ENCODE data around the gene NOA1.
"Not testable (repeated sequence)": the region's sequence is repeated elsewhere in the genome, so short reads cannot be mapped to it uniquely, and the experiment has no call there.

Gene NOA1

GRCh38 chr4:56953680-56954520, 23.5 kb downstream of the NOA1 start:
- no peak for DNase-seq

- no peak for DNase-seq
Measured at GRCh38 chr4:56941403-56941802, 36.0 kb downstream of the NOA1 start.

GRCh38 chr4:56940971-56941370, 36.4 kb downstream of the NOA1 start:
- DNase-seq: no peak

GRCh38 chr4:56940403-56940802, 37.0 kb downstream of the NOA1 start:
- DNase-seq: no peak

- DNase-seq: not testable (repeated sequence)
Measured at GRCh38 chr4:56939826-56940225, 37.6 kb downstream of the NOA1 start.

- DNase-seq: no peak
Measured at GRCh38 chr4:56937262-56937661, 40.1 kb downstream of the NOA1 start.

- no peak for DNase-seq
Measured at GRCh38 chr4:56931924-56932323, 45.5 kb downstream of the NOA1 start.

GRCh38 chr4:56930638-56931037, 46.8 kb downstream of the NOA1 start:
- no peak for DNase-seq

- DNase-seq: no peak
Measured at GRCh38 chr4:56927196-56927595, 50.2 kb downstream of the NOA1 start.

- not testable (repeated sequence) for DNase-seq
Measured at GRCh38 chr4:56914977-56915376, 62.4 kb downstream of the NOA1 start.

GRCh38 chr4:56914336-56914735, 63.1 kb downstream of the NOA1 start:
- DNase-seq: no peak

Data from NCI-H187 treated with DMSO at 0.1 percent for 48 hours (cell line).